GM12865 (cell line): Measurements from ENCODE around the gene FBLN1.

Experiments
- DNase-seq: peaks from one replicate; pipeline ENCODE4 v3.0.0; 2010; ENCODE audit warnings: low read depth
- H3K4me3 ChIP-seq: 2 replicates; pipeline ENCODE4 v1.5.1; 2011; ENCODE audit warnings: mild to moderate bottlenecking, low read depth, low read length, control low read depth
- CTCF ChIP-seq: IDR thresholded peaks from 2 replicates; pipeline ENCODE4 v1.5.1; 2011; ENCODE audit warnings: low read length, control low read depth, low read depth, inconsistent platforms; ENCODE audit not compliant: insufficient read depth; ENCODE audit errors: missing control alignments

Gene FBLN1

GRCh38 chr22:45575607-45576272 is 73.1 kb downstream of the FBLN1 start:
- TF ChIP-seq CTCF, result no peak
- DNase-seq, result no peak
- H3K4me3 ChIP-seq, result no peak overlapping the region

- no peak for DNase-seq
- no peak for TF ChIP-seq CTCF
- no peak overlapping the region for H3K4me3 ChIP-seq
Observed at GRCh38 chr22:45576273-45576625, 73.6 kb downstream of the FBLN1 start.

- H3K4me3 ChIP-seq, result no peak overlapping the region
- no peak for DNase-seq
- TF ChIP-seq CTCF, result no peak
Observed at GRCh38 chr22:45576730-45577464, 74.2 kb downstream of the FBLN1 start.

- peak; percentile 98 for TF ChIP-seq CTCF
- no peak overlapping the region for H3K4me3 ChIP-seq
- peak; percentile 80 for DNase-seq
Observed at GRCh38 chr22:45577746-45578523, 75.3 kb downstream of the FBLN1 start.

- TF ChIP-seq CTCF, result no peak
- no peak overlapping the region for H3K4me3 ChIP-seq
- no peak for DNase-seq
Observed at GRCh38 chr22:45578524-45579147, 76.0 kb downstream of the FBLN1 start.

GRCh38 chr22:45579306-45579705 is 76.6 kb downstream of the FBLN1 start:
- no peak for DNase-seq
- H3K4me3 ChIP-seq, result no peak overlapping the region
- no peak for TF ChIP-seq CTCF
